Caco-2 (cell line): ENCODE measurements around the gene ITGB2. TPM values are rescaled to one million over a fixed set of nuclear protein-coding genes. Genes with fewer than 3 reads are reported as not detected.
A peak's percentile ranks its signal among the peaks of the same experiment; 100 is the strongest.

Experiments
- BruUV-seq: library from RNA; stranded (reverse); fragments of 400-500 nt; replicated peaks from 2 replicates; lab custom pipeline; 2021; lab: Mats Ljungman, UMichigan
- CTCF ChIA-PET: fragments of 300-600 bp; sonication (Branson Sonifier 250); formaldehyde crosslinking; loops from one replicate; lab custom pipeline; 2022; ENCODE audit warnings: antibody characterized with exemption; lab: Charles Lee
- POLR2A ChIA-PET: fragments of 300-600 bp; sonication (Branson Sonifier 250); formaldehyde crosslinking; loops from one replicate; lab custom pipeline; 2022; ENCODE audit warnings: antibody characterized with exemption; lab: Charles Lee
- DNase-seq, 2 experiments: peaks; one replicate each; pipeline versions ENCODE4 v3.0.0 to v3.0.0-alpha.2; 2020 to 2022
- H3K27me3 ChIP-seq: replicated peaks from 2 replicates; pipeline ENCODE4 v1.6.0; 2011; ENCODE audit warnings: low read length; ENCODE audit not compliant: control insufficient read depth, insufficient read depth
- H3K36me3 ChIP-seq: 2 replicates; pipeline ENCODE4 v1.5.1; 2011; ENCODE audit warnings: low read length; ENCODE audit not compliant: control insufficient read depth, insufficient read depth
- H3K4me1 ChIP-seq: fragments of 250-450 bp; sonication (Bioruptor Pico); 2 replicates; pipeline ENCODE4 v1.5.1; 2020; ENCODE audit warnings: mild to moderate bottlenecking
- H3K4me3 ChIP-seq: 2 replicates; pipeline ENCODE4 v1.5.1; 2011; ENCODE audit warnings: low read depth, mild to moderate bottlenecking, control low read depth, low read length
- H3K9me3 ChIP-seq: fragments of 250-450 bp; sonication (Bioruptor Pico); 2 replicates; pipeline ENCODE4 v1.5.1; 2020; ENCODE audit warnings: mild to moderate bottlenecking, moderate library complexity
- H3K27ac Mint-ChIP-seq: one replicate; pipeline ENCODE4 v1.8.0; 2022; ENCODE audit warnings: mixed read lengths; ENCODE audit not compliant: unreplicated experiment
- H3K27me3 Mint-ChIP-seq: one replicate; pipeline ENCODE4 v1.8.0; 2022; ENCODE audit warnings: mixed read lengths; ENCODE audit not compliant: insufficient read depth, unreplicated experiment
- H3K36me3 Mint-ChIP-seq: one replicate; pipeline ENCODE4 v1.8.0; 2022; ENCODE audit warnings: mild to moderate bottlenecking, mixed read lengths; ENCODE audit not compliant: insufficient read depth, unreplicated experiment
- H3K4me1 Mint-ChIP-seq: one replicate; pipeline ENCODE4 v1.8.0; 2022; ENCODE audit warnings: low read depth, mixed read lengths; ENCODE audit not compliant: unreplicated experiment
- H3K4me3 Mint-ChIP-seq: one replicate; pipeline ENCODE4 v1.8.0; 2022; ENCODE audit warnings: mild to moderate bottlenecking, moderate library complexity, mixed read lengths; ENCODE audit not compliant: unreplicated experiment
- H3K9me3 Mint-ChIP-seq: one replicate; pipeline ENCODE4 v1.8.0; 2022; ENCODE audit warnings: mixed read lengths; ENCODE audit not compliant: unreplicated experiment
- CTCF ChIP-seq, 2 experiments: fragments of 200-600 bp in 1 of 2; IDR thresholded peaks; 1 replicate in 1 of 2; 2 replicates in 1 of 2; pipeline versions ENCODE4 v1.5.1 to v1.8.0; 2011 to 2022; ENCODE audit warnings: antibody characterized with exemption in 1 of 2, control low read depth in 1 of 2, inconsistent platforms in 1 of 2, low read depth in 1 of 2, low read length in 1 of 2, mild to moderate bottlenecking in 1 of 2, moderate library complexity in 1 of 2; ENCODE audit not compliant: insufficient read depth in 1 of 2, severe bottlenecking in 1 of 2, unreplicated experiment in 1 of 2
- intact Hi-C: fragments of 100-400 bp; cut with micrococcal nuclease; formaldehyde crosslinking; loops from one replicate; pipeline ENCODE4 v1.10.0; 2022; ENCODE audit not compliant: unreplicated experiment
- total RNA-seq: library from RNA; stranded (reverse); gene quantifications from 2 replicates; pipeline ENCODE4 v1.2.3, GENCODE V29; 2022

ITGB2 gene
- total RNA-seq, 1 experiment from 2014 or later = 0.48 TPM

- Histone ChIP-seq H3K9me3 (no peaks in the 10 kb centered on the region), H3K4me3 (no peak overlapping the region), H3K27me3 (no peaks in the 10 kb centered on the region), H3K36me3 (no peaks in the 10 kb centered on the region; the same call in 1 of the 2 replicates), H3K4me1 (peaks cover 37% of the 10 kb centered on the region)
- BruUV-seq = no TSS peak
- no peaks in the 10 kb centered on the region for H3K27me3 Mint-ChIP-seq
- peak in 1 of 2 experiments; percentile 34 for DNase-seq
- peak overlapping the region; percentile 29 for H3K4me3 Mint-ChIP-seq
- H3K4me1 Mint-ChIP-seq = peaks cover 6% of the 10 kb centered on the region
- no peaks in the 10 kb centered on the region for H3K9me3 Mint-ChIP-seq
- TF ChIP-seq CTCF (IDR thresholded peaks at IDR 0.05; ENCODE audit: insufficient read depth in 1 of 2, low read depth in 1 of 2, low read length in 1 of 2, severe bottlenecking in 1 of 2, unreplicated experiment in 1 of 2) = no peak
- H3K36me3 Mint-ChIP-seq = peaks cover 67% of the 10 kb centered on the region
- H3K27ac Mint-ChIP-seq = peak overlapping the region; percentile 48
- ChIA-PET POLR2A (no interaction called here), CTCF (no interaction called here)
- intact Hi-C loops = no loop called here
Observed at GRCh38 chr21:44846485-44847260, 74.0 kb downstream of the ITGB2 start.

DNA sequence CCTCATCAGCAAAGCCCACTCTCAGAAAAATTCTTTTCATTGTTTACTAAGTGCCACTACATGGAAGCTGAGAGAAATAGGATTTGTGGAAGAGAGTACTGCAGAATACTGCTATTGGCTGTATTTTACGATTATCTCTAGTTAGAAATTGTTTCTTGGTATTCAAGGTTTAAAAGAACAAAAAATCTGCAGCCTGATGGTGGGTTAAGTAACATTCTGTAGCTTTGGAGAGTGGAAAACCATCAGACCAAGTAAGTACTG lies 74.5 kb downstream of the ITGB2 start:
- Mint-ChIP-seq H3K4me3 (peak overlapping the region; percentile 29), H3K27me3 (no peaks in the 10 kb centered on the region), H3K27ac (peak overlapping the region; percentile 48), H3K9me3 (no peaks in the 10 kb centered on the region), H3K4me1 (peaks cover 6% of the 10 kb centered on the region), H3K36me3 (peaks cover 62% of the 10 kb centered on the region)
- Histone ChIP-seq H3K36me3 (no peaks in the 10 kb centered on the region; the same call in 1 of the 2 replicates), H3K4me3 (no peak overlapping the region), H3K27me3 (no peaks in the 10 kb centered on the region), H3K4me1 (peaks cover 37% of the 10 kb centered on the region), H3K9me3 (no peaks in the 10 kb centered on the region)
- no peak for DNase-seq
- intact Hi-C loops = no loop called here
- no TSS peak for BruUV-seq
- TF ChIP-seq CTCF (IDR thresholded peaks at IDR 0.05; ENCODE audit: insufficient read depth in 1 of 2, low read depth in 1 of 2, low read length in 1 of 2, severe bottlenecking in 1 of 2, unreplicated experiment in 1 of 2) = no peak
- ChIA-PET POLR2A (no interaction called here), CTCF (no interaction called here)

DNA sequence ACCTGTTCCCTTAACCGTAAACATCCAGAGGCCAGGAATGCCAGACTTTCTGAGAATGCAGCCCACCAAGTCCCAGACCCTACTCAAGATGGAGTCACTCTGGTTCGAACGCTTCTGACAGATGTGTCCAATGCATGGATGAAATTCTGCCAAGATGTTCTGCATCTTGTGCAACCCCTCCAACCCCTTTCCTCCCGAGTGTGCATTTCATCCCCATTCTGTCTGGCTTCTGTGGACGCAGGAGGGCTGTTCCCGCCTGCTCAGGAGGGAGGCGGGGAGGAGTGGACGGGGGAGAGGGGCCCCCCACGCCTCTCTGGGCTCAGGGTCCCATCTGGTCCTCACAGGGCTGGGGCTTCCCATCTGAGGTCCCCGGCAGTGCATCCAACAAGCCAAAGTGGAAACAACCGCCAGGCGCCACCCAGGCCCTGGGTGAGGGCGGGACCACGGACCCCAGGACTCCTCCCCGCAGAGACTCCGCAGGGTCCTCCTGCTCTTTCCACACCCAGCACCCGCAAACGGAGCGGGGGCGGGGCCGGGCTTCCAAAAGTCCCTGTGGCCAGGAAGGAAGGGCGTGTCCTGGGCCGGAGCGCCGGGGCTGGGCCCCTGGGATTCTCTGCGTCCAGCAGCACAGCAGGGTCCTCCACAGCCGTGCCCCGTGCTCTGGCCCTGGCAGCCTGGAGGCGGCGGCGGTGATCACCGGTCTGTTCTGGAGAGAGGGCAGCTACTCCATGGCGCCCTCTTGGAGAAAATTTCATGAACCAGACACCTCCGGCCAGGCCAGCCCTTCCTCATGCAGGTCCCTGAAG lies 75.1 kb downstream of the ITGB2 start:
- Histone ChIP-seq H3K27me3 (no peaks in the 10 kb centered on the region), H3K4me3 (no peak overlapping the region), H3K4me1 (peaks cover 36% of the 10 kb centered on the region), H3K36me3 (no peaks in the 10 kb centered on the region; the same call in 1 of the 2 replicates), H3K9me3 (no peaks in the 10 kb centered on the region)
- POLR2A ChIA-PET = no interaction called here
- peak; percentile 15 to 21 for TF ChIP-seq CTCF (IDR thresholded peaks at IDR 0.05; ENCODE audit: insufficient read depth in 1 of 2, low read depth in 1 of 2, low read length in 1 of 2, severe bottlenecking in 1 of 2, unreplicated experiment in 1 of 2)
- Mint-ChIP-seq H3K27me3 (no peaks in the 10 kb centered on the region), H3K4me3 (peak overlapping the region; percentile 29), H3K4me1 (peaks cover 6% of the 10 kb centered on the region), H3K9me3 (no peaks in the 10 kb centered on the region), H3K27ac (peak overlapping the region; percentile 48), H3K36me3 (peaks cover 57% of the 10 kb centered on the region)
- BruUV-seq = no TSS peak
- DNase-seq = peak; percentile 55 to 57
- intact Hi-C loops = no loop called here
- CTCF ChIA-PET = no interaction called here
